ENCODE results near the gene ZBED3.
"Not testable (repeated sequence)": the region's sequence is repeated elsewhere in the genome, so short reads cannot be mapped to it uniquely, and the experiment has no call there.

ZBED3 gene
- 0.37 to 2.0 (median 1.2) reads per million in 4 experiments for total RNA-seq

- DNase-seq = peak; percentile 46
Measured at GRCh38 chr5:77086689-77087483, at the start of gene ZBED3. TSS of gene ZBED3 (minus strand) at chr5:77087285. CDS start at chr5:77077878, 9,407 bp downstream.

GRCh38 chr5:77133061-77133758 lies 46.1 kb upstream of the ZBED3 start:
- no peak for DNase-seq

DNA sequence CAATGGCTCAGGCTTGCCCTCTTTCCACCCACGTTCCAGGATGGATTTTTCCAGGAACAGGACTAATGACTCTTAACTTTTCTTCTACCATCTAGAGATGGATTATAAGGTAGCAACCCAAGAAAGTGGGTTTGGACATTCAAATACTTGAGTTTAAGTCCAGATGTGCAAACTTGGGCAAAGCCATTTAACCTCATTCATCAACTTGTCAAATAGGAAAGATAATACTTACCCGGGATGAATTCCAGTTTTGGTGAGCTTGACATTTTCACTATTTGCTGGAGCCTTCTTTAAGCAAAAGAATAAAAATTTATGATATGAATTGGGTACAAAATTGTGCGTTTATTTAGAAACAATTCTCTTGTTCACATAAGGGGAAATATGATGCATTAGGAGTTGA lies 44.3 kb upstream of the ZBED3 start:
- no peak for DNase-seq

DNA sequence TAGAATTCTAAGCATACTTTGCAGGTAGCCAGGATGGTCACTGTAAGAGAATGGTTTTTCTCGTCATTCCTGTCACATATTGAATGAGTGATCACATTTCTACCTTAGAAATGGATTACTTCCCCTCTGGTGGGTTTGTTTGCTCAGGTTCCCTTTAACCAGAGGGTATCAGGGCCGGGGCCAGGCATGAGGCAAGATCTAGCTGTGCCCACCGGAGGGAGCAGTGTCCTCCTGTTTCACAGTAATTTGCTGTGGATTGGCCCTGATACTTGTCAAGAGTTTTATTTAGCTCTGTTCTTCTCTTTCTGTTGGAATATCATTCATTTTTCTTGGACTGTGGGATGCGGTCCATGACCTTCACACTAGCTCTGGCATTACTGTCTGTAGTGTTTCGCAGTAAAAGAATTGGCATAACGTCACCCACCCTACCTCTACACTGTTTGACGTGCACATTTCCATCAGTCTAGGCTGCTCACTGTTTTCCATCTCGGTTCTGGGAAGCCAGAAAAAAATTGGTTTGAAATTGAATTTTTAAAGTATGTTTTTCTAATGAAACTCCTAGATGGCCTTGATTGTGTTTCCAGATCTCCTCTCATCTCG lies 42.4 kb upstream of the ZBED3 start:
- no peak for DNase-seq

- DNase-seq = no peak
Measured at GRCh38 chr5:77128411-77129061, 41.5 kb upstream of the ZBED3 start.

DNA sequence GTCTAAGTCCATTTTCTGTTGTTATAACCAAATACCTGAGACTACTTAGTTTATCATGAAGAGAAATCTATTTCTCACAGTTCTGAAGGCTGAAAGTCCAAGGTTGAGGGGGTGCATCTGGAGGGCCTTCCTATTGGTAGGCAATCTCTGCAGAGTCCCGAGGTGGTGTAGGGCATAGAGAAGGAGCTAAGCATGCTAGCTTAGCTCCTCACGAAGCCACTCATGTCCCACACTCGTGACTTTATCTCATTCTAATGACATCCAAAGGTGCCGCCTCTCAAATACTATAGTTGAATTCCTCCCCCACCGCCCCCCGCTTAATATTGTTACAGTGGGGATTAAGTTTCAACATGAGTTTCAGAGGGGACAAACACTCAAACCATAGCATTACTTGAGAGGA lies 36.0 kb upstream of the ZBED3 start:
- DNase-seq = no peak

DNA sequence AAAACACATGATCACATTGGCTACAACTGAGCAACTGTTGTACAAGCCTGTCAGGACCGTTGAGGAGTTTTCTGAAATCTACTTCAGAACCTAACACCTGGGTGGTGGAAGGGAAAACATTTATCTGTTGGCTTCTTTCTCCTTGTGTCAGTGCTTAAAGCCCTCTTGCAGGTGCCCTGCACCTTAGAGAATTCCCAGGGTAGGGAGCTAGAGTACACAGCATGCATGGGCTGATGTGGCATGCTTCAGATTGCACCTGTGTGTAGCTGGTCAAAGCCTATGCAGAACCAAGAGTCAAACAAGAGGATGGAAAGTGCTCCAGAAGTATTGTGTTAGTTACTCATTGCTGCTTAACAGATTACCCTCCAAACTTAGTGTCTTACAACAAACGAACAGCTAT lies 33.6 kb upstream of the ZBED3 start:
- DNase-seq = no peak

DNA sequence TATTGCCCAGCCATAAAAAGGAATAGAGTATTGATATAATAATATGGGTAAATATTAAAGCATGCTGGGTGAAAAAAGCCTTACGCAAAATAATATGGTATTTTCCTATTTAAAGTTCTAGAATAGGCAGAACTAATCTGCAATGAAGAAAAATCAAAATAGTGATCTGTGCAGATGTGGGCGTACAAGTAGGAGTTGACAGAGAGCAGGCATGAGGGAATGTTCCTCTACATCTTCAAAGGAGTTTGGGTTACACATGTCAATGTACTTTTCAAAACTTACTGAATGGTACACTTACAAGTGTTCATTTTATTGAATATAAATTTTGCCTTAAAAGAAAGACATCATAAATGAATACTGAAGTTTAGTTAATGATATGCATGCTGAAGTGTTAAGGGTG lies 33.0 kb upstream of the ZBED3 start:
- DNase-seq = no peak

DNA sequence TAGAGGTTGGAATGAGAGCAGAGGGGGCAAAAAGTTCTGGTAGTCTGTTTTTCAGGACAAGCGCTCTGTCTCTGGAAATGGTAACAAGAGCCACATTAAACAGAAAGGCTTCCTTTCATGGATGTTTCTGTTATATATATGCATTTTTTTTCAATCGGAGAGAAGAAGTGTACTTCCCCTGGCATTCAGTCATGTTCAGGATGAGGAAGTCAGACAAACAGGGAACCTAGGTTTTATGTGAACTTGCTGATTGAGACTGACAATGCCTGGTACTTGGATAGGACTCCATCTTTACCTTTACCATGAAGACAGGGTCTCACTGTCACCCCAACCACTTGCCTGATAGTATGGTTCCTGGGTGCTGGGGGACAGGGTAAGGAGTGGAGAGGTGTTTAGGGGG lies 30.1 kb upstream of the ZBED3 start:
- DNase-seq = no peak

DNA sequence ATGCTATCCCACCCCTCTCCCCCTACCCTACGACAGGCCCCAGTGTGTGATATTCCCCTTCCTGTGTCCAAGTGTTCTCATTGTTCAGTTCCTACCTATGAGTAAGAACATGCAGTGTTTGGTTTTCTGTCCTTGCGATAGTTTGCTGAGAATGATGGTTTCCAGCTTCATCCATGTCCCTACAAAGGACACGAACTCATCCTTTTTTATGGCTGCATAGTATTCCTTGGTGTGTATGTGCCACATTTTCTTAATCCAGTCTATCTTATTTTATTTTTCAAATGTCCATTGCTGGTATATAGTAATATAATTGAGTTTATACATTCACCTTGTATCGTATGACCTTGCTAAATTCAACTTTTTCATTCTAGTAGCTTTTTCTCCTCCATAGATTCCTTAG lies 19.9 kb upstream of the ZBED3 start:
- not testable (repeated sequence) for DNase-seq

GRCh38 chr5:77104813-77105212 lies 17.7 kb upstream of the ZBED3 start:
- DNase-seq = no peak

DNA sequence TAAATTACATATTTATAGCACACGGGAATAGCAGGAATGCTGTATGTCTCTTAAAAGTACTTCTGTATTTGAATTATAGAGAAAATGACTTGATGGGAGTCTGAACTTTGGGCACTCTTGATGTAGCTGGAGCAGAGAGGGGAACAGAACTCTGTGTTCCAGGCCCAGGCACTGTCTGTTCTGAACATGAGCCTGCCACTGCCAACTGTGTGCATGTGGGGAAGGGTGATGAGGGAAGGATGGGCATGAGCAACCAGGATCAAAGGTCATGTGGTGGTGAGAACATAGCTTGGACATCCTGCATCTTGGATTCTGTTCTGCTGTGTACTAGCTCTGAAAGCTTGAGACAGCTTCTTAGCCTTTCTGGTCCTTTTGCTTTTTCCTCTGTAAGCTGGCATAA lies 16.4 kb upstream of the ZBED3 start:
- no peak for DNase-seq

DNA sequence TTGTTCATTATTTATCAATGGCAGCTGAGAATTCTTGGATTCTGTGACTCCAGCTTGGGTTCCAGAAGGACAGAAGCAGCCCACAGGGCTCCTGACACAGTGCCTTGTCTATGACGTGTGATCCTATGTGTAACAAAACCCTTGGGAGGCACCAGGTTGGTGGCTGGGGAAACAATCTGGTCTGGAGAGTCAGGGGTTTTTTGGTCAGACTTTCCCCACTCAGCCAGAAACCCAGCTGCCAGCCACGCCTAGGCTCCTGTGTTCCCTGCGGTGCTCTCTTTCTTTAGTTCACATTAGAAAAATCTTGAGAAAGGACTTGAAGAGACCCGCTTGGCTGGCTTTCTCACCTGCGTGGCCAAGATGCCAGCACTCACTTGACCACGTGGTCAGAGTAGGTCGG lies 15.5 kb upstream of the ZBED3 start:
- DNase-seq = no peak

- DNase-seq = no peak
Measured at GRCh38 chr5:77101298-77101697, 14.2 kb upstream of the ZBED3 start.

- no peak for DNase-seq
Measured at GRCh38 chr5:77095189-77095588, 8.1 kb upstream of the ZBED3 start.

DNA sequence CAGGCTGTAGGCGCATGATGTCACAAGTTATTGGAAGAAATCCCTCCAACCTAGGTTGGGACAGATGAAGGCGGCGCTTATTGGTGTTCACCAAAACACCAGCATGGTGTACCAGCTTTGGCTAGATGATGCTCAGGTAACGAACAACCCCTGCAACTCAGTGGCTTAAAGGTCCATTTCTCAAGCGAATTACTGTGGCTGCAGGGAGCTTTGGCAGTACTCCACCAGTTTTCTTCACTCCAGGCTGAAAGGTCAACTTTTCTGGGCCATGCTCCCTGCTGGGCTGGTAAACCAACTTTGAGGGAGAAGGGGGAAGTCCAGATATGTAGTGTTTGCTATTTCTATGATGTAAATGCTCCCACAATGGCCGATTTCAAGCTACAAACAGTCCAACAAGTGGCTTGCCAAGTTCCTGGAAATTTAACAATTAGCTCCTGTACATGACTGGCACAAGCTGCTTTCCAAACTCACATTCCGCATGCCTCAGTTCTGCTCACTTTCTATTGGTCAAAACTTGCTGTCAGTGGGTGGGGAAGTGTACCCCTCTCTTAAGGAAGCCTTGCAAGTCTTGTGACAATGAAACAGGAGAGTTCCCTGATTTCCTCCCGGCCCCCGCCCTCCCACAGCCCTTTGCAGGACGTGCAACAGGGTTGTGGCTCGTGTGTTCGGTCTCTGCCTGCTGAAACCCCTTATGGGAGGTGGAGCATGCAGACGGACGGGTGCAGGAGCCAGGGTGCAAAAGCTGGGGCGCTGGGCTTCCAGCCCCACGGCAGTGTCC lies 588 bp upstream of the ZBED3 start:
- no peak for DNase-seq

GRCh38 chr5:77086368-77086688 lies 757 bp downstream of the ZBED3 start:
- peak; percentile 6 for DNase-seq

- DNase-seq = no peak
Measured at GRCh38 chr5:77083088-77083487, 4.0 kb downstream of the ZBED3 start.

DNA sequence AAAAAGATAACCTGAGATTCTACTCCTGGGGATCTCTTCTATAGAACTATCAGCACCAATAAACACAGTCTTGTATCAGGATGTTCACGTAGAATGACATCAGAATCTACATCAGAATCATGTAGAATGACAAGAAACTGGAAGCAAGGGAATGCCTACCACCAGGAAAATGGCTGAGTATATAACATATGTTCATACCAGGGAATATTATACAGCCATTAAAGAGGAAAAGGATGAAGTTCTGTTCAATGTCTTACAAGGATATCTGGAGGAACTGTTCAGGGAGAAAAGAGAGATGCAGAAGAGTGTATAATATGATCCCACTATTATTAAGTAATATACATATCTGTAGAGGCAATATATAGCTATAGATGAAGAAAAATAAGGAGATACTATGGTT lies 4.8 kb downstream of the ZBED3 start:
- DNase-seq = no peak

DNA sequence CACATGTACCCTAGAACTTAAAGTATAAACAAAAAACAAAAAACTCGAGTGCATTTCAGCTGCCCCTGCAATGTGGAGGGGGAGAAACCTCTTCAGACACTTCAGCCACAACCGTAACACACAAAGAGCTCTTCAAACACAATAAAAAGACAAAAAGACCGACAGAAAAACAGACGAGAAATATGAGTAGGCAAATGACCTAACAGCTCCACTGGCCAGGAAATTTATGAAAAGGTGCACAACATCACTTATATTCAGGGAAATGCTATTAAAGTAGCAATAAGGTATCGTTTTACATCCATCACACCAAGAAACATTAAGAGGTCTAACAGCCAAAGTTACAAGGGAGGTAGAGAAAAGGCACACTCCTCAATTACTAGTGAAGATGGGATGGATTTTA lies 6.2 kb downstream of the ZBED3 start:
- DNase-seq = no peak

GRCh38 chr5:77080479-77080878 lies 6.6 kb downstream of the ZBED3 start:
- DNase-seq = not testable (repeated sequence)

DNA sequence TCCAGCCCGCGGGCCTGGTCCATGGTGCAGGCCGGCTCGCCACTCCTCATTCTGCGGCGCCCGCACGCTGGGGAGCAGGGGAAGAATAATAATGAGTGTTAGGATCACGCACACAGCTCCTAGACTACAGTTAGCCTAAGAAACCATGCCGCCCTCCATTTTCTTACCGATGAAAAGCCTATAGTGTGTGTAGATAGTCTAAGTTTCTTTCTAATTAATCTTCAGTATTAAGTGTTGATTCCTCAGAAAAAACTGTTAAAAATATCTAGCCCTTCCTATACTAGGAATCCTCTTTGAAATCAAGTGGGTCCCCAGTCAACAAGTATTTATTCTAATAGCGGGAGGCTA lies 9.3 kb downstream of the ZBED3 start:
- DNase-seq = no peak

Data from effector CD8-positive, alpha-beta T cell (primary cell).